ENCODE results near the gene DCLK3. TPM values are rescaled to one million over a fixed set of nuclear protein-coding genes. Genes with fewer than 3 reads are reported as not detected.

The DCLK3 gene
- total RNA-seq, 4 donors from 2014 or later = 15.0 to 37.3 (median 32.0) TPM

DNA sequence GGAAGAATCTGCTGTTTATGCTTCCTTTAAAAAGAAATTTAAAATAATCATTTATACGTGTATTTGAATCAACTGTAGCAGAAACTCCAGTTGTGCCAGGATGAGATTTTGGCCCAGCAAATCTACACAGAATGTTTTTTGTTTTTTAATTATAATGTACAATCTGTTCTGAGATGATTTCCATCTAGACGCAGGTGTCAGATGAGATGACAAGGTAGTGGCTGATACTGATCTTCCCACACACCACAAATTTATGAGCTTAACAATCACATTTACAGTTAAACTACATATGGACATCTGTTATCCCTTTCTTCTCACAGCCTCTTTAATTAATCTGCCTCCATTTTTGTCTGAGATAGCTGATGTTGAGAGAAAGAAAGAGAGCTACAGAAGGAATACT is 23.6 kb downstream of the DCLK3 start:
- TF ChIP-seq EP300 (IDR thresholded peaks at IDR 0.05) (no peak), POLR2A (IDR thresholded peaks at IDR 0.05) (no peak)
- TF ChIP-seq, protein P1, sequence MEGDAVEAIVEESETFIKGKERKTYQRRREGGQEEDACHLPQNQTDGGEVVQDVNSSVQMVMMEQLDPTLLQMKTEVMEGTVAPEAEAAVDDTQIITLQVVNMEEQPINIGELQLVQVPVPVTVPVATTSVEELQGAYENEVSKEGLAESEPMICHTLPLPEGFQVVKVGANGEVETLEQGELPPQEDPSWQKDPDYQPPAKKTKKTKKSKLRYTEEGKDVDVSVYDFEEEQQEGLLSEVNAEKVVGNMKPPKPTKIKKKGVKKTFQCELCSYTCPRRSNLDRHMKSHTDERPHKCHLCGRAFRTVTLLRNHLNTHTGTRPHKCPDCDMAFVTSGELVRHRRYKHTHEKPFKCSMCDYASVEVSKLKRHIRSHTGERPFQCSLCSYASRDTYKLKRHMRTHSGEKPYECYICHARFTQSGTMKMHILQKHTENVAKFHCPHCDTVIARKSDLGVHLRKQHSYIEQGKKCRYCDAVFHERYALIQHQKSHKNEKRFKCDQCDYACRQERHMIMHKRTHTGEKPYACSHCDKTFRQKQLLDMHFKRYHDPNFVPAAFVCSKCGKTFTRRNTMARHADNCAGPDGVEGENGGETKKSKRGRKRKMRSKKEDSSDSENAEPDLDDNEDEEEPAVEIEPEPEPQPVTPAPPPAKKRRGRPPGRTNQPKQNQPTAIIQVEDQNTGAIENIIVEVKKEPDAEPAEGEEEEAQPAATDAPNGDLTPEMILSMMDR (IDR thresholded peaks at IDR 0.05) = no peak
- DNase-seq (ENCODE audit: low spot score in 2 of 2) = no peak
- WGBS, 2 donors = 73 to 75% methylated on average over 2 of the region's 2 CpGs
- Histone ChIP-seq H3K27me3 (no peaks in the 10 kb centered on the region), H3K9me3 (no peaks in the 10 kb centered on the region), H3K4me3 (no peak overlapping the region), H3K36me3 (no peaks in the 10 kb centered on the region), H3K4me1 (peaks cover 0 to 6% (median 0%) of the 10 kb centered on the region in 4 donors), H3K27ac (no peak overlapping the region)

DNA sequence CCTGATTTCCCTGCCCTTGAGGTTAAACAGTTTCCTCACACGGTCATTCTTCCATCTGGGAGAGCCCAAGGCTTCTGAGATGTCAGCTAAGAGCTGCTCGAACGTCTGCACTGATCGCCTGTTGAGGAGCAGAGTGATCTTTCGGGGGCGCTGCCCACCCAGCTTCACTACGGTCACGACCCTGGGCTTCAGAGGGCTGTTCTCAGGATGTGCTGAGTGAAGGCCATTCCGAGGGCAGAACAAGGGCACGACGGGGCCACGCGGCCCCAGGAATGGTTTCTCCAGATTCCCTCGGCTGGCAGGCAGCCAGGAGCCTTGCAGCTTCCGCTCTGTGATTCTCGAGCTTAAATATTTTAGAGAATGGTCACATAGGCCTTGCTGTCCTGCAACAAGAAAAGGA is 25.7 kb downstream of the DCLK3 start:
- Histone ChIP-seq H3K27me3 (no peaks in the 10 kb centered on the region), H3K9me3 (no peaks in the 10 kb centered on the region), H3K4me3 (no peak overlapping the region), H3K36me3 (no peaks in the 10 kb centered on the region), H3K27ac (peak overlapping the region in 1 of 4 donors; percentile 26), H3K4me1 (peaks cover 0 to under 1% (median 0%) of the 10 kb centered on the region in 4 donors)
- TF ChIP-seq POLR2A (IDR thresholded peaks at IDR 0.05) (no peak), EP300 (IDR thresholded peaks at IDR 0.05) (no peak)
- TF ChIP-seq, protein P1 (IDR thresholded peaks at IDR 0.05) = no peak
- no peak for DNase-seq (ENCODE audit: low spot score in 2 of 2)
- 28 to 59% methylated on average over 5 to 16 of the region's 16 CpGs for WGBS, 2 donors

DNA sequence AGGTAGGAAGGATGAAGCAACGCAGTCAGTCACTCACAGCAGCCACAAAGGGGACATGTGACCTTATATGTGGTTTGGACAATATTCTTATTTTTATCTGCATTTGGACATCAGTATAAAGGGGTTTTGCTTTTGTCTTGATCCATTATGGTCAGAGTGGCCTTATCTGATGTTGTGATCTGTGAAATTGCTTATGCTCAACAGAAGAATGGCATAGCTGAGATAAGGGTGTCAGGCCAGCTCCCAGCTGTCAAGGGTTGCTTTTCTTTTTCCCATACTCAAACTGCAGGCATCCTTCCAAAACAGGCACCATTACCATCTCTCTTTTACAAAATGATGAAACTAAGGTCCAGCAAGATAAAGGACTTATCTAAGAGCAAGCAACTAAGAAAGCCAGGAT is 28.1 kb downstream of the DCLK3 start:
- Histone ChIP-seq H3K27me3 (no peaks in the 10 kb centered on the region), H3K36me3 (no peaks in the 10 kb centered on the region), H3K9me3 (no peaks in the 10 kb centered on the region), H3K4me3 (no peak overlapping the region), H3K4me1 (peaks cover 0 to 11% (median 4%) of the 10 kb centered on the region in 4 donors), H3K27ac (no peak overlapping the region)
- TF ChIP-seq, protein P1 (IDR thresholded peaks at IDR 0.05) = no peak
- TF ChIP-seq EP300 (IDR thresholded peaks at IDR 0.05) (no peak), POLR2A (IDR thresholded peaks at IDR 0.05) (no peak)
- WGBS, 2 donors = 78 to 83% methylated on average over 1 of the region's 1 CpG
- DNase-seq (ENCODE audit: low spot score in 2 of 2) = no peak

DNA sequence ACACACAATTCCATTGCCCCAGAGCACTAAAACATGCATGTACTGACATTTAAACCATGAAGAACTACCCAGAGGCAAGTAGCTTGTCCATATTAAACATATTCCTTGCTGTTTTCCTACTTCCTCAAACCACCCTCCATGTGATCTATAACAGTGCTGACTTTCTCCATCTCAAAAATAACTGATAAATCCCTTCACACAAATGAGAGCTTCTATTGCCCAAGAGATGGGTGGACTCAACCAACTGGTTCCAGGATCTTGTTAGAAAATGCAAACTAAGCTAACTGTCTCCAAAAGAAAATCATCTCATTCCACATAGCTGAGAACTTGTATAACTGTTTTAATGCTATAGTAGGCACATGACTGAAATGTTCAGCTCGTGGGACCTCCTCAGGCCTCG is 29.6 kb downstream of the DCLK3 start:
- WGBS, 2 donors = 67 to 92% methylated on average over 2 of the region's 2 CpGs
- Histone ChIP-seq H3K4me3 (no peak overlapping the region), H3K27me3 (no peaks in the 10 kb centered on the region), H3K9me3 (no peaks in the 10 kb centered on the region), H3K27ac (no peak overlapping the region), H3K4me1 (peaks cover 0 to 11% (median 4%) of the 10 kb centered on the region in 4 donors), H3K36me3 (no peaks in the 10 kb centered on the region)
- TF ChIP-seq, protein P1 (IDR thresholded peaks at IDR 0.05) = no peak
- TF ChIP-seq EP300 (IDR thresholded peaks at IDR 0.05) = peak in 1 of 2 donors; percentile 45
- DNase-seq (ENCODE audit: low spot score in 2 of 2) = no peak

DNA sequence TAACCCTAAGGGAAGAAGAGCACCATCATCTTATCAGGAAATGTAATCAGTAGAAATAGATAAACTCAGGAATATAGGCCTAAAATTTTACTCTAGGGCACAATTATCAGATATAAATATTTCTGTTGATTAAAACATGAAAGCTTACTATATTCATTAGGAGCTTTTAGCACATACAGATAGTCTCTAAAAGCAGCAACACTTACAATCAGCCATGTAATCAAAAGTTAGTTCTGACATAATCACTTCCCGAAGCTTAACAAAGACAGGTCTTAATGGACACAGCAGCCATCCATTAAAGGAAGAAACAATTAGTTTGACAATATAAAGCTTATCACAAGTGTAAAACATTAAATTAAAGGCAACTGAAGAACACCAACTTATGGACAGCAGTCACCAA is 30.6 kb downstream of the DCLK3 start:
- WGBS, 2 donors = 70 to 80% methylated on average over 1 of the region's 1 CpG
- no peak for DNase-seq (ENCODE audit: low spot score in 2 of 2)
- H3K27ac ChIP-seq = no peak overlapping the region
- TF ChIP-seq, protein P1 (IDR thresholded peaks at IDR 0.05) = no peak
- TF ChIP-seq EP300 (IDR thresholded peaks at IDR 0.05) = no peak
- TF ChIP-seq POLR2A (IDR thresholded peaks at IDR 0.05) = no peak
- peaks cover 0 to 11% (median 4%) of the 10 kb centered on the region in 4 donors for H3K4me1 ChIP-seq
- H3K9me3 ChIP-seq = no peaks in the 10 kb centered on the region
- no peaks in the 10 kb centered on the region for H3K27me3 ChIP-seq
- no peaks in the 10 kb centered on the region for H3K36me3 ChIP-seq
- H3K4me3 ChIP-seq = no peak overlapping the region

Measured in tibial nerve (tissue), 4 donors.